CD4-positive, alpha-beta T cell (primary cell): ENCODE results near the gene ATP13A2. TPM values are rescaled to one million over a fixed set of nuclear protein-coding genes. Genes with fewer than 3 reads are reported as not detected.
"Not testable (repeated sequence)": the region's sequence is repeated elsewhere in the genome, so short reads cannot be mapped to it uniquely, and the experiment has no call there.

Experiments used
- ATAC-seq: fragments of 200-7000 bp; cut with Tn5 transposase; one replicate; pipeline ENCODE4 v1.10.0; 2022; ENCODE audit warnings: mild to moderate bottlenecking; ENCODE audit not compliant: poor library complexity
- CTCF ChIA-PET: fragments of 350-600 bp; sonication (Branson Sonifier 250); formaldehyde crosslinking; loops from one replicate; lab custom pipeline; 2021; ENCODE audit warnings: antibody characterized with exemption, inconsistent platforms; lab: Charles Lee
- POLR2A ChIA-PET: fragments of 350-600 bp; sonication (Branson Sonifier 250); formaldehyde crosslinking; loops from one replicate; lab custom pipeline; 2021; ENCODE audit warnings: antibody characterized with exemption, inconsistent platforms; lab: Charles Lee
- DNase-seq, 14 experiments: peaks; one replicate each; pipeline ENCODE4 v3.0.0-alpha.2; 2013 to 2020; ENCODE audit warnings: mixed read lengths in 2 of 14
- H3K27ac ChIP-seq, 2 donors: one replicate each; pipeline versions ENCODE4 v1.5.1 to v1.7.0; 2013; ENCODE audit warnings: low read length in 2 of 2, low read depth in 1 of 2, mild to moderate bottlenecking in 1 of 2
- H3K27me3 ChIP-seq, 2 experiments: 1 replicate in 1 of 2; 2 replicates in 1 of 2; pipeline versions ENCODE4 v1.6.1 to v1.7.0; 2013; ENCODE audit warnings: low read length in 2 of 2, control low read depth in 1 of 2, mild to moderate bottlenecking in 1 of 2, moderate library complexity in 1 of 2; ENCODE audit not compliant: insufficient read depth in 2 of 2, control insufficient read depth in 1 of 2
- H3K36me3 ChIP-seq: one replicate; pipeline ENCODE4 v1.6.1; 2013; ENCODE audit warnings: low read length, control low read depth; ENCODE audit not compliant: insufficient read depth
- H3K4me1 ChIP-seq: one replicate; pipeline ENCODE4 v1.6.1; 2013; ENCODE audit warnings: low read length, control low read depth; ENCODE audit not compliant: insufficient read depth
- H3K4me3 ChIP-seq: one replicate; pipeline ENCODE4 v1.5.1; 2013; ENCODE audit warnings: mild to moderate bottlenecking, low read length, moderate library complexity
- H3K9me3 ChIP-seq, 2 experiments: 1 replicate in 1 of 2; 2 replicates in 1 of 2; pipeline versions ENCODE4 v1.6.1 to v1.7.0; 2013; ENCODE audit warnings: low read length in 2 of 2, mild to moderate bottlenecking in 2 of 2, control low read depth in 1 of 2, moderate library complexity in 1 of 2; ENCODE audit not compliant: control insufficient read depth in 1 of 2, insufficient read depth in 1 of 2
- H3K27ac Mint-ChIP-seq: one replicate; pipeline ENCODE4 v1.8.0; 2020; ENCODE audit warnings: mixed read lengths
- H3K27me3 Mint-ChIP-seq: one replicate; pipeline ENCODE4 v1.8.0; 2021; ENCODE audit warnings: mixed read lengths
- H3K36me3 Mint-ChIP-seq: one replicate; pipeline ENCODE4 v1.8.0; 2021; ENCODE audit warnings: low read depth, mixed read lengths
- H3K4me1 Mint-ChIP-seq: one replicate; pipeline ENCODE4 v1.8.0; 2021; ENCODE audit warnings: low read depth, mixed read lengths
- H3K4me3 Mint-ChIP-seq: one replicate; pipeline ENCODE4 v1.8.0; 2020; ENCODE audit warnings: mild to moderate bottlenecking, mixed read lengths
- H3K9me3 Mint-ChIP-seq: one replicate; pipeline ENCODE4 v1.8.0; 2020; ENCODE audit warnings: mixed read lengths
- CTCF ChIP-seq: fragments of 200-600 bp; IDR thresholded peaks from one replicate; pipeline ENCODE4 v1.8.0; 2022; ENCODE audit warnings: antibody characterized with exemption, mild to moderate bottlenecking
- intact Hi-C, 2 experiments: fragments of 100-400 bp; cut with DNase I in 1 of 2; cut with micrococcal nuclease in 1 of 2; formaldehyde crosslinking; loops; one replicate each; pipeline versions ENCODE4 v1.15.1 to v1.9.0; 2023 to 2025; cut with DNase I, micrococcal nuclease
- total RNA-seq, 174 experiments: library from RNA in 2 of 174; stranded (reverse) in 2 of 174; gene quantifications; one replicate each; pipeline ENCODE4 v1.2.3 and lab custom pipeline; 2021 to 2026

ATP13A2 gene
- total RNA-seq, 2 experiments from 2014 or later: 27.0 to 30.6 TPM

- H3K27ac ChIP-seq, H3K27me3 ChIP-seq, H3K27ac Mint-ChIP-seq, CTCF ChIA-PET, intact Hi-C loops, H3K9me3 Mint-ChIP-seq, H3K27me3 Mint-ChIP-seq, ATAC-seq, H3K4me3 ChIP-seq, H3K4me1 ChIP-seq, H3K9me3 ChIP-seq, H3K4me3 Mint-ChIP-seq, H3K4me1 Mint-ChIP-seq, POLR2A ChIA-PET, DNase-seq: not testable (repeated sequence)
- peaks cover 30% of the 10 kb centered on the region for H3K36me3 Mint-ChIP-seq
- peaks cover 17% of the 10 kb centered on the region for H3K36me3 ChIP-seq
These were observed 63.3 kb downstream of the ATP13A2 start for GRCh38 chr1:16948282-16948891.

DNA sequence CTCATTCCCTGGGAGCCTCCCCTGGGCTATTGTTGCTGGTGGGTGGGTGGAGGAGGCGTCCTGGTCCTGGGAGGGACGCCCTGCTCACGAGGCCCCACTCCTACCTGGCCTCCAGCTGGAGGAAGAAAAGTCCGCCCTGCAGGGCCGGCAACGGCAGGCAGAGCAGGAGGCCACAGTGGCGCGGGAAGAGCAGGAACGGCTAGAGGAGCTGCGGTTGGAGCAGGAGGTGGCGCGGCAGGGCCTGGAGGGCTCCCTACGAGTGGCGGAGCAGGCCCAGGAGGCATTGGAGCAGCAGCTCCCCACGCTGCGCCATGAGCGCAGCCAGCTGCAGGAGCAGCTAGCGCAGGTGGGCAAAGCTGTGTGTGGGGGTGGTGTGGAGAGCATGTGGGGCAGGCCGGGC, 65.1 kb downstream of the ATP13A2 start:
- H3K4me1 ChIP-seq: peaks cover 3% of the 10 kb centered on the region
- H3K27me3 ChIP-seq: no peaks in the 10 kb centered on the region
- Mint-ChIP-seq H3K4me3 (no peak overlapping the region), H3K36me3 (peaks cover 39% of the 10 kb centered on the region), H3K27me3 (no peaks in the 10 kb centered on the region), H3K9me3 (no peaks in the 10 kb centered on the region), H3K4me1 (peaks cover 3% of the 10 kb centered on the region), H3K27ac (no peak overlapping the region)
- DNase-seq (no peak), ATAC-seq (no peak)
- H3K9me3 ChIP-seq: no peaks in the 10 kb centered on the region
- intact Hi-C loops: no loop called here
- no peak for TF ChIP-seq CTCF
- H3K27ac ChIP-seq: no peak overlapping the region
- H3K36me3 ChIP-seq: peaks cover 28% of the 10 kb centered on the region
- ChIA-PET CTCF (no interaction called here), POLR2A (interaction anchor here (0.9 kb wide), 1 partner anchor 44 kb away, joined by 5 read pairs; no protein-coding TSS in a partner anchor)
- no peak overlapping the region for H3K4me3 ChIP-seq

DNA sequence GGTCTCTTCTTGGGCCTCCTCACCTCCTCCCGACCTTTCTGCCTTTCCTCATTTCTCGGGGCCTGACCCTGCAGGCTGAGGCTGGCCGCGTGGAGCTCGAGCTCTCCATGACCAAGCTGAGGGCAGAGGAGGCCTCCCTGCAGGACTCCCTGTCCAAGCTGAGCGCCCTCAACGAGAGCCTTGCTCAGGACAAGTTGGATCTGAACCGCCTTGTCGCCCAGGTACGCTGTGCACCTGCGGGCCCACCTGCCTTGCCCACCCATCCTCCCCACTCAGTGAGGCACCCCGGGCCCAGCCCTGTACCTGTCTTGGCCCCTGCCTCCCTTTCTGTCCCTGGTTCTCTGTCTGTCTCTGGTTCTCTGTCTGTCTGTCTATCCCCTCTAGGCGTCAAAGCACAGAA, 65.5 kb downstream of the ATP13A2 start:
- H3K9me3 Mint-ChIP-seq, POLR2A ChIA-PET, H3K27me3 ChIP-seq, H3K27ac ChIP-seq, ATAC-seq, CTCF ChIA-PET, H3K9me3 ChIP-seq, H3K27me3 Mint-ChIP-seq, H3K4me1 Mint-ChIP-seq, H3K4me3 ChIP-seq, H3K27ac Mint-ChIP-seq, H3K4me1 ChIP-seq, DNase-seq, intact Hi-C loops, H3K4me3 Mint-ChIP-seq: not testable (repeated sequence)
- peaks cover 36% of the 10 kb centered on the region for H3K36me3 Mint-ChIP-seq
- H3K36me3 ChIP-seq: peaks cover 29% of the 10 kb centered on the region

DNA sequence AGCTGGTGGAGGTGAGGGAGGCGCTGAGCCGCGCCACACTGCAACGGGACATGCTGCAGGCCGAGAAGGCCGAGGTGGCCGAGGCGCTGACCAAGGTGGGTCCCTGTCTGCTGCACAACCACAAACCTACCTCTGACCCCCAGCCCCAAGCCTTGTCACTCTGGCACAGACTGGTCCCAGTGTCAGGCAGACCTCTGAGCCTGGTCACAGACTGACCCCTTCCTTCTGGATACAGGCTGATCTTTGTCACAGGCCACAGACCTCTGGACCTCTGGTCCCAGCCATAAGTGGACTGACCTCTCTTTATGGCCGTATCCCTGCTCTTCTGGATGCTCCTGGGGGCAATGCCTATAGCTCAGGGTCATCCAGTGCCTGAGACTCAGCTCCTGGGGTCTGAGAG, 66.2 kb downstream of the ATP13A2 start:
- intact Hi-C loops, POLR2A ChIA-PET, H3K27ac ChIP-seq, H3K4me1 ChIP-seq, H3K4me3 ChIP-seq, CTCF ChIA-PET, H3K4me1 Mint-ChIP-seq, H3K9me3 ChIP-seq, H3K27me3 ChIP-seq, H3K27ac Mint-ChIP-seq, H3K9me3 Mint-ChIP-seq, H3K4me3 Mint-ChIP-seq, ATAC-seq, DNase-seq, H3K27me3 Mint-ChIP-seq: not testable (repeated sequence)
- H3K36me3 Mint-ChIP-seq: peaks cover 41% of the 10 kb centered on the region
- peaks cover 32% of the 10 kb centered on the region for H3K36me3 ChIP-seq
